Measurements from ENCODE around the gene PRKAR1B. TPM values are rescaled to one million over a fixed set of nuclear protein-coding genes. Genes with fewer than 3 reads are reported as not detected.

Gene PRKAR1B
- total RNA-seq, 1 donor from 2014 or later: 11.8 TPM

DNA sequence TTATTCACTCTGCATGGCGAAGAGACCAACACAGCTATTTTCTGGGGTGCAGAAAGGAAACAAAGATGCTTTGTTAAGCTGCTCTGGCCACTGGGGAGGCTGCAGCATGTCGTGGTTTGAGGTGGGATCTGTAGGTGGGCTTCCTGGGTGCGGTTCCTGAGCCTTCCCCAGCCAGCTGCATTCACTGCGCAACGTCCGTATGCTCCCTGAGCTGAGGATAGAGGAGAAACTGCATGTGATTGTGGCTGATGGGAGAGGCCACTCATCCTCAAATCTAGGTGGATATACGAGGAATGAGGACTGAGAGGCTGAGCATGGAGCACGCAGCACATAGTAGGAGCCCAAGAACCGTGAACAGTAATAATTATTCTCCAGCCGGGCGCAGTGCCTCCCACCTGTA is 10.4 kb downstream of the PRKAR1B start:
- Histone ChIP-seq H3F3A (ENCODE audit: low read depth) (peaks cover 3% of the 10 kb centered on the region), H3K79me2 (ENCODE audit: low read depth) (no peaks in the 10 kb centered on the region), H3K9me3 (ENCODE audit: low read depth) (no peaks in the 10 kb centered on the region), H3K27me3 (no peaks in the 10 kb centered on the region), H3K4me2 (no peak overlapping the region), H3K36me3 (no peaks in the 10 kb centered on the region), H3K9ac (no peak overlapping the region), H3K4me3 (no peak overlapping the region), H3K4me1 (peaks cover 2% of the 10 kb centered on the region), H3K27ac (no peak overlapping the region), H2AFZ (replicated peaks) (no peak overlapping the region), H4K20me1 (ENCODE audit: low read depth) (no peaks in the 10 kb centered on the region)
- H3K36me3 Mint-ChIP-seq: peaks cover 1% of the 10 kb centered on the region
- peaks cover 6% of the 10 kb centered on the region for H3K9me3 Mint-ChIP-seq
- no peak for DNase-seq (ENCODE audit: low spot score)
- peak overlapping the region; percentile 19 for H3K27ac Mint-ChIP-seq
- peaks cover 9% of the 10 kb centered on the region for H3K4me1 Mint-ChIP-seq
- no peak overlapping the region for H3K4me3 Mint-ChIP-seq
- H3K27me3 Mint-ChIP-seq (ENCODE audit: insufficient read depth, low read depth): peaks cover 7% of the 10 kb centered on the region
- TF ChIP-seq, protein P1, sequence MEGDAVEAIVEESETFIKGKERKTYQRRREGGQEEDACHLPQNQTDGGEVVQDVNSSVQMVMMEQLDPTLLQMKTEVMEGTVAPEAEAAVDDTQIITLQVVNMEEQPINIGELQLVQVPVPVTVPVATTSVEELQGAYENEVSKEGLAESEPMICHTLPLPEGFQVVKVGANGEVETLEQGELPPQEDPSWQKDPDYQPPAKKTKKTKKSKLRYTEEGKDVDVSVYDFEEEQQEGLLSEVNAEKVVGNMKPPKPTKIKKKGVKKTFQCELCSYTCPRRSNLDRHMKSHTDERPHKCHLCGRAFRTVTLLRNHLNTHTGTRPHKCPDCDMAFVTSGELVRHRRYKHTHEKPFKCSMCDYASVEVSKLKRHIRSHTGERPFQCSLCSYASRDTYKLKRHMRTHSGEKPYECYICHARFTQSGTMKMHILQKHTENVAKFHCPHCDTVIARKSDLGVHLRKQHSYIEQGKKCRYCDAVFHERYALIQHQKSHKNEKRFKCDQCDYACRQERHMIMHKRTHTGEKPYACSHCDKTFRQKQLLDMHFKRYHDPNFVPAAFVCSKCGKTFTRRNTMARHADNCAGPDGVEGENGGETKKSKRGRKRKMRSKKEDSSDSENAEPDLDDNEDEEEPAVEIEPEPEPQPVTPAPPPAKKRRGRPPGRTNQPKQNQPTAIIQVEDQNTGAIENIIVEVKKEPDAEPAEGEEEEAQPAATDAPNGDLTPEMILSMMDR (IDR thresholded peaks at IDR 0.05): no peak
- TF ChIP-seq EZH2phosphoT487 (IDR thresholded peaks at IDR 0.05) (no peak), EZH2 (IDR thresholded peaks at IDR 0.05) (no peak)

DNA sequence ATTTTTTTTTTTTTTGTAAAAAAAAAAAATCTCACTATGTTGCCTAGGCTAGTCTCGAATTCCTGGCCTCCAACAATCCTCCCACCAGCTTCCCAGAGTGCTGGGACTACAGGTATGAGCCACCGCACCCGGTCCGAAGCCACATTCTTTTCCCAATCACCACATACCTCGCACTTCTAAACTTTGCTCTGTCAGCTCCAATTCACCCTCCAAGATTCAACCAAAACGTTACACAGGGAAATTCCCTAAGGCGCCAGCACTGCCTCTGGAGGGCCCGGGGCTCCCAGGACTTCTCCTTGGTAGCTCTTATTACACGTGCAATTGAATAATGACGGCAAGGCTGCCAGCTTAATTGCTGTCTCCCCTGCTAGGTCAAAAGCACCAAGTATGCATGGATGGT is 10.9 kb downstream of the PRKAR1B start:
- no peak for DNase-seq (ENCODE audit: low spot score)
- no peak overlapping the region for H3K27ac Mint-ChIP-seq

DNA sequence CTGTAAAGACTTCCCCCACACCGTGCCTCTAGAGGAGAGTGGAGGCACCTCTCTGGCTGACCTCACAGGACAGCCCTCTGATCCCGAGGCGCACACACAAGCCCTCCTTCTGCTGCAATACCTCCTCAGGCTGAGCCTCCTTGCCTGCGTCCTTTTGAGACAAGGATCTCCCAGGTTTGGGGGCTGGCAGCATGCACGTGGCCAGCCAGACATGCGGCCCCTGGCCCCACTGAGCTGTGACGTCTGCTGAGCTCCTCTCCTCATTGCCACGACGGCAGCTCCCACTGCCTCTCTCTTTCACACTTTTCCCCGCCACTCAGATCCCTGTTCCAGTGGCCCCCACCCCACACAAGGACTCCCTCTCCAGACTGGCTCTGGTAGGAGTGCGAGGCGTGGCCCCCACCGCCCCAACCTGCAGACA is 12.8 kb downstream of the PRKAR1B start:
- TF ChIP-seq, protein P1 (IDR thresholded peaks at IDR 0.05): no peak
- TF ChIP-seq EZH2phosphoT487 (IDR thresholded peaks at IDR 0.05) (no peak), EZH2 (IDR thresholded peaks at IDR 0.05) (no peak)
- H3K4me1 ChIP-seq: peaks cover 4% of the 10 kb centered on the region
- H3K27me3 ChIP-seq: no peaks in the 10 kb centered on the region
- no peak overlapping the region for H3K4me2 ChIP-seq
- Mint-ChIP-seq H3K27me3 (ENCODE audit: insufficient read depth, low read depth) (peaks cover 8% of the 10 kb centered on the region), H3K36me3 (peaks cover 6% of the 10 kb centered on the region), H3K4me3 (peak overlapping the region; percentile 77), H3K4me1 (peaks cover 10% of the 10 kb centered on the region), H3K27ac (peak overlapping the region; percentile 57), H3K9me3 (no peaks in the 10 kb centered on the region)
- peaks cover 3% of the 10 kb centered on the region for H3F3A ChIP-seq (ENCODE audit: low read depth)
- H3K4me3 ChIP-seq: no peak overlapping the region
- H3K36me3 ChIP-seq: no peaks in the 10 kb centered on the region
- no peaks in the 10 kb centered on the region for H3K9me3 ChIP-seq (ENCODE audit: low read depth)
- no peak overlapping the region for H3K27ac ChIP-seq
- H4K20me1 ChIP-seq (ENCODE audit: low read depth): no peaks in the 10 kb centered on the region
- no peak overlapping the region for H2AFZ ChIP-seq (replicated peaks)
- H3K79me2 ChIP-seq (ENCODE audit: low read depth): no peaks in the 10 kb centered on the region
- no peak for DNase-seq (ENCODE audit: low spot score)
- H3K9ac ChIP-seq: no peak overlapping the region

More for the DNA sequence above, 10.9 kb downstream of the PRKAR1B start:
- Mint-ChIP-seq H3K4me1 (peaks cover 10% of the 10 kb centered on the region), H3K36me3 (no peaks in the 10 kb centered on the region), H3K4me3 (peak overlapping the region; percentile 7), H3K27me3 (ENCODE audit: insufficient read depth, low read depth) (peaks cover 7% of the 10 kb centered on the region), H3K9me3 (peaks cover 4% of the 10 kb centered on the region)
- TF ChIP-seq, protein P1 (IDR thresholded peaks at IDR 0.05): no peak
- TF ChIP-seq EZH2phosphoT487 (IDR thresholded peaks at IDR 0.05) (no peak), EZH2 (IDR thresholded peaks at IDR 0.05) (no peak)
- Histone ChIP-seq H4K20me1 (ENCODE audit: low read depth) (no peaks in the 10 kb centered on the region), H3F3A (ENCODE audit: low read depth) (peaks cover 3% of the 10 kb centered on the region), H3K9me3 (ENCODE audit: low read depth) (no peaks in the 10 kb centered on the region), H3K9ac (no peak overlapping the region), H3K36me3 (no peaks in the 10 kb centered on the region), H3K79me2 (ENCODE audit: low read depth) (no peaks in the 10 kb centered on the region), H3K27me3 (no peaks in the 10 kb centered on the region), H3K4me1 (peaks cover 4% of the 10 kb centered on the region), H2AFZ (replicated peaks) (no peak overlapping the region), H3K27ac (no peak overlapping the region), H3K4me3 (no peak overlapping the region), H3K4me2 (no peak overlapping the region)
